Measurements from ENCODE around the gene CCNJL.

CCNJL gene

DNA sequence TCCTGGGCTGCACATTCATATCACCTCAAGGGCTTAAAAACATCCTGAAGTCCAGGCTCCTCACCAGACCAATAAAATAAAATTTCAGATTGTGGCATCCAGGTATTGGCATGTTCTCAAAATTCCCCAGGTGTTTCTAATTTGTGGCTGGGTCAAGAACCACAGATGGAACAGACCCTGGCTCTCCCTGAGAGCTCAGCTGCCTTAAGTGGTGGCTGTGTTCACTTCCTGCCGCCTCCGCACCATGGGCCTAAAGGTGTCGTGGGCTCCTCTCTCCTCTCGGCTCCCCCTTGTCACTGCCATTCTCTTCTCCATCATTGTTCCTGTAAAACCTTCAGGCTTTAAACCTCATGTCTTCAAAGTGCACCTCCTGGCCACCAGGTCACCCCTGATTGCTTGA is 17.8 kb upstream of the CCNJL start:
- DNase-seq, result no peak

DNA sequence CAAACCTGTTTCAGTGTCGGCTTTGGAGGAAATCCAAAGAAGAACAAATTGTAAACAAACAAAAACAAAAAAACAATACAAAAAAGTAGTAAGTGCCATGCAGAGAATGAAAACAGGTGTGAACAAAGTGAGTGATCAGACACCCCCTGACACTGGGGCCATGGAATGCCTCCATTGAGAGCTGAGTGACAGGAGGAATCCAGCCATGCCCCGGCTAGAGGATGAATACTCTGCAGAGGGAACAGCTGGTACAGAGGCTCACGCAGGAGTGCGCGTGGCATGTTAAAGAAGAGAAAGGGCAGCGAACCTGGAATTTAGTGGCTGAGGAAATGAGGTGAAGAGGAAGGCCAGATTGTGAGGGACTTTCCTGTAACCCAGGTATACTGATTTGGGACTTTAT is 15.5 kb upstream of the CCNJL start:
- DNase-seq, result no peak

DNA sequence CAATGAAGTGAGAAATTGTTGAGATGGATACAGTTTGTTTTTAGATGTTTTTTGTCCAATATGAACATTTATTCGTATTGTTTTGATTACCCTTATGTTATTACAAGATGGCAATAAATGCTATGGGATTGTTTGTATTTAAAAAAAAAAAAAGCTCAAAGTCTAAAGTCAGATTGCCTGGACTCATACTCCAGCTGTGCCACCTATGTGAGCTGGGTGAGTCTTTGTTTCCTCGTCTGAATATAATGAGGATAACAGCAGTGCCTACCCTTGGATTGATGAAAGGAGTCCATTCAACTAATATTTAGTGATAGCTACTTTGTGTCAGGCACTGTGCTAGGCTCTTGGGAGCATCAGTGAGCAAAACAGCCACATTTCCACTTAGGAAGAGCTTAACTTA is 14.6 kb upstream of the CCNJL start:
- no peak for DNase-seq

DNA sequence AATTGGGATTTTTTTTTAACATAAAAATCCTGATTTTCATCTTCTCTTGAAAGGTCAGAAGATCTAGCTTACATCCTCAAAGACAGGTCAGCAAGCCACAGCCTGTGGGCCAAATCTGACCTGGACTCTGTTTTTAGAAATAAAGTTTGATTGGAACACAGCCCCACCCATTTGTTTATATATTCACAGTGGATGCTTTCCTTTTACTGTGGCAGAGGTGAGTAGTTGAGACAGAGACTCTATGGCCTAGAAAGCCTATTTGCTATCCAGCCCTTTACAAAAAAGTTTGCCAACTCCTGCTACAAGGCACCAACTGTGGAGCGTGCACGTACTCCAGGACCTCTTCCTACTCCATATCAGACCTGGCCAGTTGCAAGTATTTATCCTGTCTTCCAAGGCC is 13.4 kb upstream of the CCNJL start:
- DNase-seq, result no peak

DNA sequence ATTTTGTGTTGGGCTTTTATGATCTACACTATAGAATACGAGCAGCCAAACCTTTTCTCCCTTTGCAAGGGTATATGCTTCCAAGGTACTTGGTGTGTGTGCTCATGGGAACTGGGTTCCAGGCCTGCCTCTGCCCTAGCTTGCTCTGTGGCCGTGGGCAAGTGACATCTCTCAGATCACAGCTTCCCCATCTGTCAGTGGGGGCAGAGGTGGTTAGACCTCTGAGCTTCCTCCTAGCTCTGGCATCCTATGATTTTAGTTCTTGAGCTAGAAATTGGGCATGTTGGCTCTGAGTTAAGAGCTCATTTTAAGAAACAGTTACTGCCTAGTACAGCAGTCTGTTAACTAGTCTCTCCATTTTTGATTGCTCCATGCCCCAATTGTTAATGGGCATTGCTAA is 12.5 kb upstream of the CCNJL start:
- DNase-seq, result no peak

DNA sequence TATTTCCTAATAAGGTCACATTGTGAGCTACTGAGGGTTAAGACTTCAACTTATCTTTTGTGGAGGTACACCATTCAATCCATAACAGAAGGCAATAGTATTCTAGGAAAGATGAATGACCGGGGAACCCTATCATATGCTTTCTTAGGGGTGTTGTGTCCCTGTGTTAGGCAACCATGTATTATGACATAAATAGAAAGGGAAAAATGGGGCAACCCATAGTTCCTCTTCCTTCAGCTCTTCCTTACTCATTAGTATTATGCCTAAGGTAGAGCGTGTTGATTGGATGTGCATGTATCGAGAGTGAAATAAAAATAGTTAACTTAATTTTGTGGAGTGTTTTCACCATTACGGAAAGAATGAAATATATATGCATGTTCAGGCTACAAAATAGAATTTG is 6.0 kb upstream of the CCNJL start:
- DNase-seq, result no peak

DNA sequence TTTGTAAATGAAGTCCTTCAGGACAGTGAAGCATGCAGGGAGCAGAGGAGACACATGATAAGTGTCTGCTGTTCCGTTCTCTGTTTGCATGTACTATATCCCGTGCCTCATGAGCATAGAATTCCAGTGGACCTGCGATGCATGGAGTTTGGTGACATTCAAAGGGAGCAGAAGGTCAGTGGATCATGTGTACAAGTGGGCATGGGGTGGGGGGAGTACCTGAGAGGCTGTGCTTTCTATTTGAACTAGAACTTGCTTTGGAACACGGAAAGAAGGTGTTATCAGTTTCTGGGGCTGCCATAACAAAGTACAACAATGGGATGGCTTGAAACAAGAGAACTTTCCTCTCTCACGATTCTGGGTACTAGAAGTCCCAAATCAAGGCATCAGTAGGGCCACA is 5.1 kb upstream of the CCNJL start:
- DNase-seq, result no peak

DNA sequence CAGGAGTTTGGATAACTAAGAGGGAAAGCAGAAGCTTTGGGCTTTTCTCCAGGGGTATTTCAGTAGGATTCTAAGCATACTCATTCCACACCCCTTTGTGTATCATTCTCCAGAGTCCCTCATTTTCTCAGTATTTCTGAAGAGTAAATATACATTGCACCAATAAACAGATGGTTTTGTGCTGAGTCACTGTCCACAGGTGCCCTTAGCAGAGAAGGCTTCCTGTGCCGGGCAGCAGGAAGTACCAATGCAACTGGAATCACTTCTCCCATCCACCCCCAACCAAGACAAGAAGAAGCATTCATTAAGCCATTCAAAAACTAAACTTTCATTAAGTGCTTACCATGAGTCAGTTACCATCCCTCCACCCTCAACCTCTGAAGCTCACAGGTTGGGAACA is 3.6 kb upstream of the CCNJL start:
- no peak for DNase-seq

DNA sequence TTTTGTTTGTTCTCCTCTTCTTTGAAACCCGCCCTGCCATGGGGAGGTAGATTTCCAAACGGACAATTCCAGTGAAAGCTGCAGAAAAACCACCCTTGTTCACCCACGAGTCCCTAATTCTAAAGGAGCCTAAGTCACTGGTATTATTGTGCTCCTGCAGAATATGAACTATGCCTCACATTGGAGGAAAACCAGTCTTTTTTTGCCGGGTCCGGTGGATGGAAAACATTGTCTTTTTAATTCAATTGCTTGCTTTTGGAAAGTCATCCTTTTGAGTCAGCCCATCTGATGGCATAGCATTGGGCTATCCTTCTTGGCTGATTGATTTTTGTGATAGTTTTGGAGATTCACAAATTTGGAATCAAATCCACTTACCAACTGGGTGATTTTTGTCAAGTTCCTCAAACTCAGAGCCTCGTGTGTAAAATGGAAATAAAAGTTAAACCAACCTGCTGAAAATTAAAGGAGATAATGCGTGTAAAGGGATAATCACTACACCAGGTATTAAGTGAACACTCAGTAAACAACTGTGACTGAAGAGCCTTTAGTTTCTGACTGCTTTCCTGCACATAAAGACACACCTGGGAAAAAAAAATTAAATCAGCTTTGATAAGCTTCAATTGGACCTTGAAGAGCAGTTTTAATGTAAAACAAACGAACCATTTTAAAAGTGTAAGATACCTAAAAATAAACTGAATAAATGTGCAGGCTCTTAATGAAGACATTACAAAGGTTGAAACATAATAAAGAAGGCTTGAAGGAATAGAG is 780 bp upstream of the CCNJL start:
- DNase-seq, result no peak

DNA sequence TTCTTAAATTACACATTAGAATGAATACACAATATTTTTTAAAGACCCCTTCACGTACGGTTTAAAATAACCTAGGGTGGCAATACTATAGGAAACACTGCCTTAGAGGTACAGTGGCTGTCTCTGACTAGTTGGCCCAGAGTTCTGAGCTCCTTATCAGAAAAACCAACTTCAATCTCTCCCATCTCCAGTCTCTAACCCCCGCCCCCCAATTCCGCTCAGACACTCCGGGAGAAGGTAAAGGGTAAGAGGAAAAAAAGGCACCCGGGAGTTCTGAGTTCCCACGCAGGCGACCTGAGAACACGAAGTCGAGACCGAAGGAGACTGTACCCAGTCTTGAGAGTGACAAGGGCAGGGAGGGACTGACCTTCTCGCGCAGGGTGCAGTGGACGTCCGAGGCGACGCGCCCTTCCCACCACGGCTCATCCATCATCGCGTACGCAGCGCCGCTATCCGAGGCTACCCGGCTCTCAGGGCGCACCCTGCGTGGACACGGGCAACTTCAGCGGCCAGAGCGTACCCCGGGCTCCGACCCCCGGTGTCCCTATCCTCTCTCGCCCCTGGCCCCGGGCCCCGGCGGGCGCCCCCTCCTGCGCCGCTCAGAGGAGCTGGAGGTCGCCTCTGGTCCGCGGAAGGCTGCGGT is 752 bp downstream of the CCNJL start:
- DNase-seq, result no peak

DNA sequence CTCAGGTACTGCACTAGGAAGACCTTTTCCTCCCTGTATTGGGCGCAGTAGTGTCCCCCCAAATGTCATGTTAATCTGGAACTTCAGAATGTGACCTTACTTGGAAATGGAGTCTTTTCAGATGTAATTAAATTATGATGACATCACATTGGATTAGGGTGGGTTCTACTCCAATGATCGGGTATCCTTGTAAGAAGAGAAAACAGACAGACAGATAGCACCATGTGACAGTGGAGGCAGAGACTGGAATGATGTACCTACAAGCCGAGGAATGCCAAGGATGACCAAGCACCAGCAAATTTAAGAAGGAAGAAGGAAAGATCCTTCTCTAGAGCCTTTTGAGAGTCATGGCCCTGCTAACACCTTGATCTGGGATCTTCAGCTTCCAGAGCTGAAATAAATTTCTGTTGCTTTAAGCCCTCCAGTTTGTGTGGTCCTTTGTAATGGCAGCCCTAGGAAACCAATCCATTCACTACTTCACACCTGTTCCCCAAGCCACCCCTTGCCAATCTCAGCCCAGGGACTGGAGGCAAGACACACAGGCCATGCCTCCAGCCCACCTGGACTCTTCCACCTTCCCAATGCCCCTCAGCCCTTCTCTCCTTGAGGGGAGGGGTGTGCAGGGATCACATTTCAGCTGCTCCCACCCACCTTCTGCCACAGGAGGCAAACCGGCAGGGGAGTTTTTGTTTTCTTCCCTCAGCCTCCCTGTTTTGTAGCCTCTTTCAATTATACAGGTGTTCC is 1.6 kb downstream of the CCNJL start:
- DNase-seq, result no peak

DNA sequence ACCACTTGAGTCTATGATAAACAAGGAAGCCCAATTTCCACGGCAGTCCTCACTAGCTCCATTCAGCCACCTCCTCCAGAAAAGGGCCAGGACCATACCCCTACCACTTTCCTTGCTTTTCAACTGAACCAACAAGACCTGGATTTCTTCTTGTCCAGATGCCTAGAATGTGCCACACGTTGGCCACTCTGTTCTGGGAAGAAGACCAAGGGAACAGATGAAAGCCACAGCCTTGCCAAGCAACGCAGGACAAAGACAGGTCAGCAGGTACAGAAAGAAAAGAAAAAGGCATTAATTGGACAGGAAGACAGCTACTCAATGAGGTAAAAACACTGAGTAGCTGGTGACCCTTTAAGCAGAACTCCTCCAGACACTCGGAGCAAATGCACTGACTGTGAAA is 2.2 kb downstream of the CCNJL start:
- DNase-seq, result no peak

DNA sequence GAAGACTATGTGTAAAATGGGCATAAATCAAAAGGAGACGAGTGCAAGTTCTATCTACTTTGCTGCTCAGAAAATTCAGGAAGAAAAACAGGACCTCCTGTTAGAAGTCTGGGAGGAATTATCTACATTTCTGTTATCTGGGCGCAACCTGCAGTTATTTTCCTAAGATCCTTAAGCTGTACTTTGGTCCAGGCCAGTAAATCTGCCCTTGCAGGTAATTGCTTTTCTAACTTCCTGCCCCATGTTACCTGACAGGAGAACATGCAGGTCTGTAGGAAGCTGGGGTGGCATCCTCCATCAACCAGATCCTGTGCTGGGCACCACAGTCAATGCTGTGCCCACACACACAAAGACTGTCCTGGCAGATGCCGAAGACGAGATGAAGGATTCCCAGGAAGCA is 5.7 kb downstream of the CCNJL start:
- DNase-seq, result no peak

DNA sequence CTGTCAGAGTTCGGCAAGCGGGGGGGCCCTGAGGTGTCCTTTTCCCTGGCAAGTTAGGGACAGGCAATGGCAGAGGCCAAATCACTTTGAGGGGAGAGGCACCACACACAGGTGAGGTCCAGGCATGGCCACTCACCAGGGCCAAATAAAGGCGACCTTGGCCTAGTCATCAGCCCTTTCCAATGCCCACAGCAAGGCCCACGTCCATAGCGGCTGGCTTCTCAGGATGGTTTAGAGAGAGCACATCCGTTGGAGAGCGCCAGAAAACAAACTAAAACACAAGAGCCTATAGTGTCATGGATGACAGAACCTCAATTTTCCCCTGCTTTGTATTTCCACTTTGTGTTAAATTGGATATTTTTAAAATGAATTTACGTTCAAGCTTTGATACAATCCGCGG is 7.0 kb downstream of the CCNJL start:
- DNase-seq, result no peak

DNA sequence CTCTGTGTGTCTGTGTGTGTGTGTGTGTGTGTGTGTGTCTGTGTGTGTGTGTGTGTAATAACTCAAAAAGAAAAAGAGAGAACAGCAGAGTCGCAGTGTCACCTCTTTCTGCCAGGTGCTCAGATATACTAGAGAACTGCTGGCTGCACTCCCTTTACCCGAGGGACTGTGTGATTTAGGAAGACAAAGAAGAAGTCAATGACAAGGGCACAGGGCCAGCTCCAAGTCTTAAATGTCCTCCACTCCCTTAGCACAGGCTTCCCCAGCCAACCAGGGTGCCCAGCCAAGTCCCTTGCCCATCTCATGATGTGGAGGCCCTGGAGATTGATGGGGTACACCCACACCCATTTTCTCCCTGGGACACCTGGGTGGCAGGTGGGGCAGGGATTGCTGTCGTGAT is 8.7 kb downstream of the CCNJL start:
- no peak for DNase-seq

DNA sequence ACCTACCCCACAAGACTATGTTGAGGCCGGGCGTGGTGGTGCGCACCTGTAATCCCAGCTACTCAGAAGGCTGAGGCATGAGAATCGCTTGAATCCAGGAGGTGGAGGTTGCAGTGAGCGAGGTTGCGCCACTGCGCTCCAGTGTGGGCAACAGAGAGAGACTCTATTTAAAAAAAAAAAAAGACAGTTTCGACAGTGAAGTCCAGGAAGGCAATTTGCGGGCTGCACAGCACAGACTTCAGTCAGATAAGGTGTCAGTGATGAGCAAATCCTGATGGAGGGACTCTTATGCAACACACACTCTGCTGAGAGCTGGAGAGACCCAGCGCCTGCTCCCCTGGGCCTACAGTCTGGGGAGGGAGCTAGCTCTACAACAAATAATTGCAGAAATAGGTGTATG is 14.2 kb downstream of the CCNJL start:
- DNase-seq, result no peak

DNA sequence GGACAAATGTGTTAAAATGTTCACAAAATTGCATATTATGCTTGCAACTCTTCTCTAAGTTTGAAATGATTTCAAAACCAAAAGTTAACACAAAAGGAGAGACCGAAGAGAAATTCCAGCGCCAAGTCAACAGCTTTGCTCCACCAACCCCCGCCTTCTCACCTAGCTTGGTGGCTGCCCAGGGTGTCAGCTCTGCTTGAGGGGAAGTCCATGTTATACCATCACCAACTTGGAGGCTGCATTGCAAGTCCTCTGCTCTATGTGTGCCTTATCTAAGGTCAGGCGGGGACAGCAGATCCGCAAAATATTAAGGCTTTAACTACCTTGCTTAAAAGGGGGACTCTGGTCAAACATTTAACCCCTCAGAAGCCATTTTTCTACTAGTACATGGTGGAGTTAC is 14.6 kb downstream of the CCNJL start:
- DNase-seq, result no peak

DNA sequence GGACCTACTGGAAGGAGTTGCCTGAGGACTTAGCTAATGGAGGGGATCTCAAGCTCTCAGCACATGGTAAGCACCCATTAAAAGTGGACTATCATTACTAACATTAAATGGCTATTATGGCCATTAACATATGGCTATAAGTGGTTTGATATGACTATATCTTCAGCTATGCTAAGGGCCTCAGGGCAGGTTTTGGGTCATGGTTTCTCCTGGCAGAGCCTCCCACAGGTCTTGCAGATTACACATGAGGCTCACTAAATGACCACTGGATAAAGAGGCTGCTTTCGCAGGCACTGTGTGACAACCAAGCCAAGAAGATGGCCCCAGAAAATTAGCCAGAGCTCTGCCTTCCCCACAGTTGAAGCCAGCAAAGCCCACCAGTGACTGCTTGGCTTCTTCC is 15.4 kb downstream of the CCNJL start:
- no peak for DNase-seq

DNA sequence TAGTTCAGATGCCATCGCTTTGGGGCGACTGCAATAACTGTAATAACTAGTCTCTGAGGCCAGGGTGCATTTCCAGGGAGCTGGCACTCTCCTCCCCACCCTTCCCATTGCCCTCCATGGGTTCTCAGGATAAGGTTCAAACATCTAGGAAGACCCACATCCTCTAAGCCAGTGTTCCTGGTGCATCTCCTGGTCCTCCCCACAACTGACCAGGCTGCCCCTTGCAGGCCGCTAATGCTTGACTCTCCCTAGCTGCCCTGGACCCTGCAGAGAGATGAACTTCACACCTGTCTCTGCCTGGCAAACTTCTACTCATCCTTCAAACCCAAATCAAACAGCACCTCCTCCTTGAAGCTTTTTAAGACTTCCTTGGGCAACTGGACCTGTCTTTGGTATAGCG is 15.9 kb downstream of the CCNJL start:
- DNase-seq, result no peak

DNA sequence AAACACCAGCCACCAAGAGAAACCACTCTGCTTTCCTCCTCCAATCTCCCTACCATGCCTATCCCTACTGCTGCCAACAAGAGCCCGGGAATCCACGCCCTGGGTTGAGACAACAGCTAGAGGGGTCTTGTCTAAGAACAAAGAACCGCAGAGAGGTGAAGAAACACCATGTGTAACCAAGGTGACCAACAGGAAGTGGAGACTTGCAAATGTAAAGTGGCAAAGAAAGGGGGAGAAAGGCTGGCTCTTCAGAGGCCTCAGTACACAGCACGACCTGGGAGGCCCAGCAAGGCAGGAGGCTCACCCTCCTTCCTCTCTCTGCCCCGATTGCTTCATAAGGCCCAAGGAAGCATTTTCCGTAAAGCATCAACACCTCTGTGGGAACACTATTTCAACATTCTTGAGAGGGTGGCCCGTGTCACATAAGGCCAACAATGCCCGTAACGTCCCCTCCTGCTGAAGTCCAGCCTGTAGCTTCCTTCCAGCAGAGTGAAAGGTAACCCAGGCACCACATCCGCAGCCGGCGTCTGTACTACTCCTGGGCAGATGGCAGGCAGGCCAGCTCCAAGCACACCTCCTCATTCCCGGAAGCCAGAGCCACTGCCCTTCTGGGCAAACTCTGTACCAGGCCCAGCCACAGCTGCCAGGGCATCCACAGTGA is 18.3 kb downstream of the CCNJL start:
- no peak for DNase-seq

DNA sequence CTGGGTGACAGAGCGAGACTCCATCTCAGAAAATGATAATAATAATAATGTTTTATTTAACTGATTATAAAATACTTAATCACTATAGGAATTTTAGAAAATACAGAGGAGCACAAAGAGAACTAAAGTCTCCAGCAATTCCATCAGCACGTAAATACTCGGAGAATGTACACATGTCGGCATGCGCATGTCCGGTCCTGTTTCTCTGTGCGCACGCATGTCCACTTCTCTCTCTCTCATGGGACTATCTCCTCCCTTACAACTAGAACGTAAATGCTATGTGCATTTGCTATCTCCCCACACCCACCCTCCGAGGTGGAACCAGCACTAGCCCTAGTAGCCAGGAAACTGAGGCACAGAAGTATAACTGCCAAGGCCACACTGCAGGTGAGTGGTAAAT is 19.0 kb downstream of the CCNJL start:
- no peak for DNase-seq

DNA sequence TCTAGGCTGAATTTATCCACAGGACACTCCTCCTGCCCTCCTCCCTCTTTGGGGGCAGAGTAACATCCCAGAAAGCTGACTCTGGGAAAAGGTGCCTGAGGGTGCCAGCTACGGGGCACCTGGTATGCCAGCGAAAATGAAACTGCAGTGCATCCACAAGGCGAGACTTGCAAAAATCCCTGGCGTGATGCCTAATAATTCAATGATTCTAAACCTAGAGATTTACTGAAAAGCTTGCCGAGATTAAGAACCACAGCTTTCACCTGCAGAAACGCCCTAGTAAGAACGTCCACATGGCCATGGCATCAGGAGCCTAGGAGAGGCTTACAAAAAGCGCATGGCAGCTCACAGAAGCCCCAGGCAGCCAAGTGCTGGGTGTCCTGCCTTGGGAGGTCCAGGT is 20.9 kb downstream of the CCNJL start:
- no peak for DNase-seq

DNA sequence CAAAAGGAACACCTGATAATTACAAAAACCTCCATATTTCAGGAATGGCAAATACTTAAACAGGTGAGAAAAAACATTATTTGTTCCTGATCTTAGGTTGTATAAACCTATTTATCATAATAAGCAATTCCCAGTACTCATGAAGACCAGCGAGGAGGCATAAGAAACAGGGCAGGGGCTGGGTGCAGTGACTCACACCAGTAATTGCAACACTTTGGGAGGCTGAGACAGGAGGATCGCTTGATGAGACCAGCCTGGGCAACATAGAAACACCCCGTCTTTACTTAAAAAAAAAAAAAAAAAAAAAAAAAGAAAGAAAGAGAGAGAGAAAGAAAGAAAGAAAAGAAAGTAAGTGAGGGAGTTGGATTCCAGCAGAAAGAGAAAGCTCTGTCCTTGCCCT is 21.6 kb downstream of the CCNJL start:
- DNase-seq, result no peak

DNA sequence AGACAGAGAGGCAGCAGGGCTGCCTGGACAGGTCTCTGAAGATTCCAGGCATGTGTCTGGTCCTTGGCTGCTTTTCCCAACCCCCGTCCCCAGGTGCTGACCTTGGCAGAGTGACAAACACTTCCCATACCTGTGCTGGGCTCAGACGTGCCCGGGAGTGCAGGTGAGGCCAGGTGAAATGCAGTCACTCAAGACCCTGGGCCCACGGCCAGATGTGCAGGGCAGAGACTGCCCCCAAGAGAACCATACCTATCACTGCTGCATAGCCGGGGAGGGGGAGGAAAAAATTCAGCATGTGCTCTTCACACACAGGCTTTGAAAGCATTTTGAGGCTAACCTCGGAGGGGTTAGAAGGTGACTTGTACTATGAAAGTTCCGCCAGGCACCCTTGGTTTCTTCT is 22.6 kb downstream of the CCNJL start:
- DNase-seq, result no peak
